ENCODE results near the gene NFIB.

Gene NFIB

GRCh38 chr9:14292181-14292739 is 21.7 kb downstream of the NFIB start:
- no peak overlapping the region for H3K4me3 ChIP-seq (replicated peaks; ENCODE audit: low read depth, low read length)
- TF ChIP-seq CTCF (IDR thresholded peaks at IDR 0.05; ENCODE audit: insufficient read depth, low read length, poor library complexity, severe bottlenecking): no peak
- H3K36me3 ChIP-seq (ENCODE audit: control insufficient read depth, insufficient read depth, low read length): no peaks in the 10 kb centered on the region
- no peaks in the 10 kb centered on the region for H3K27me3 ChIP-seq (replicated peaks; ENCODE audit: control insufficient read depth, insufficient read depth, low read length)
- DNase-seq (ENCODE audit: extremely low read depth, insufficient read length): no peak

- Histone ChIP-seq H3K36me3 (ENCODE audit: control insufficient read depth, insufficient read depth, low read length) (no peaks in the 10 kb centered on the region), H3K4me3 (replicated peaks; ENCODE audit: low read depth, low read length) (no peak overlapping the region), H3K27me3 (replicated peaks; ENCODE audit: control insufficient read depth, insufficient read depth, low read length) (no peaks in the 10 kb centered on the region)
- TF ChIP-seq CTCF (IDR thresholded peaks at IDR 0.05; ENCODE audit: insufficient read depth, low read length, poor library complexity, severe bottlenecking): no peak
- DNase-seq (ENCODE audit: extremely low read depth, insufficient read length): no peak
These were observed 24.0 kb downstream of the NFIB start for GRCh38 chr9:14289916-14290315.

GRCh38 chr9:14288433-14288832 is 25.5 kb downstream of the NFIB start:
- no peaks in the 10 kb centered on the region for H3K27me3 ChIP-seq (replicated peaks; ENCODE audit: control insufficient read depth, insufficient read depth, low read length)
- no peak for DNase-seq (ENCODE audit: extremely low read depth, insufficient read length)
- no peak for TF ChIP-seq CTCF (IDR thresholded peaks at IDR 0.05; ENCODE audit: insufficient read depth, low read length, poor library complexity, severe bottlenecking)
- H3K36me3 ChIP-seq (ENCODE audit: control insufficient read depth, insufficient read depth, low read length): no peaks in the 10 kb centered on the region
- no peak overlapping the region for H3K4me3 ChIP-seq (replicated peaks; ENCODE audit: low read depth, low read length)

- no peak for DNase-seq (ENCODE audit: extremely low read depth, insufficient read length)
- Histone ChIP-seq H3K36me3 (ENCODE audit: control insufficient read depth, insufficient read depth, low read length) (no peaks in the 10 kb centered on the region), H3K27me3 (replicated peaks; ENCODE audit: control insufficient read depth, insufficient read depth, low read length) (no peaks in the 10 kb centered on the region), H3K4me3 (replicated peaks; ENCODE audit: low read depth, low read length) (no peak overlapping the region)
- TF ChIP-seq CTCF (IDR thresholded peaks at IDR 0.05; ENCODE audit: insufficient read depth, low read length, poor library complexity, severe bottlenecking): no peak
These were observed 27.8 kb downstream of the NFIB start for GRCh38 chr9:14286121-14286520.

- Histone ChIP-seq H3K4me3 (replicated peaks; ENCODE audit: low read depth, low read length) (no peak overlapping the region), H3K36me3 (ENCODE audit: control insufficient read depth, insufficient read depth, low read length) (no peaks in the 10 kb centered on the region), H3K27me3 (replicated peaks; ENCODE audit: control insufficient read depth, insufficient read depth, low read length) (no peaks in the 10 kb centered on the region)
- DNase-seq (ENCODE audit: extremely low read depth, insufficient read length): no peak
- TF ChIP-seq CTCF (IDR thresholded peaks at IDR 0.05; ENCODE audit: insufficient read depth, low read length, poor library complexity, severe bottlenecking): no peak
These were observed 30.7 kb downstream of the NFIB start for GRCh38 chr9:14283276-14283675.

- Histone ChIP-seq H3K27me3 (replicated peaks; ENCODE audit: control insufficient read depth, insufficient read depth, low read length) (no peaks in the 10 kb centered on the region), H3K36me3 (ENCODE audit: control insufficient read depth, insufficient read depth, low read length) (no peaks in the 10 kb centered on the region), H3K4me3 (replicated peaks; ENCODE audit: low read depth, low read length) (no peak overlapping the region)
- DNase-seq (ENCODE audit: extremely low read depth, insufficient read length): no peak
- TF ChIP-seq CTCF (IDR thresholded peaks at IDR 0.05; ENCODE audit: insufficient read depth, low read length, poor library complexity, severe bottlenecking): no peak
These were observed 32.1 kb downstream of the NFIB start for GRCh38 chr9:14281876-14282275.
